Measurements from ENCODE around the gene YKT6.

DNA sequence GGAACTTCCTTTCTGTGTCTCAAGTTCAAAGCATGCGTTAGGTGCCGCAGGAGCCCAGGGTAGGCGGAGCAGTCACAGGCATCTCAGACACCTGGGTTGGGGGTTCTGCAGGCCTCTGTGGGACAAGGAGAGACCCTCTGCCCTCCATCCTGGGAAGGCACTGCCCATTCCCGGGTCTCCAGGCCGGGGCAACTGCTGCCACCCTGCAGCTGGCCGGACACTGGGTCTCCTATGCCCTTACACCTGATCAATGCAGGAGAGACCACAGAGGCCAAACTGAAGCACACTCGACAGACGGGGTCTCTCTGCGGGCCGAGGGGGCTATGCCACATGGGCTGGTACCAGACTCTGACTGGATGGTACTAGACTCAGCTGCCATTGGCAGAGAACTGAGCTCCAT lies 36.9 kb downstream of the YKT6 start:
- TF ChIP-seq, protein P1, sequence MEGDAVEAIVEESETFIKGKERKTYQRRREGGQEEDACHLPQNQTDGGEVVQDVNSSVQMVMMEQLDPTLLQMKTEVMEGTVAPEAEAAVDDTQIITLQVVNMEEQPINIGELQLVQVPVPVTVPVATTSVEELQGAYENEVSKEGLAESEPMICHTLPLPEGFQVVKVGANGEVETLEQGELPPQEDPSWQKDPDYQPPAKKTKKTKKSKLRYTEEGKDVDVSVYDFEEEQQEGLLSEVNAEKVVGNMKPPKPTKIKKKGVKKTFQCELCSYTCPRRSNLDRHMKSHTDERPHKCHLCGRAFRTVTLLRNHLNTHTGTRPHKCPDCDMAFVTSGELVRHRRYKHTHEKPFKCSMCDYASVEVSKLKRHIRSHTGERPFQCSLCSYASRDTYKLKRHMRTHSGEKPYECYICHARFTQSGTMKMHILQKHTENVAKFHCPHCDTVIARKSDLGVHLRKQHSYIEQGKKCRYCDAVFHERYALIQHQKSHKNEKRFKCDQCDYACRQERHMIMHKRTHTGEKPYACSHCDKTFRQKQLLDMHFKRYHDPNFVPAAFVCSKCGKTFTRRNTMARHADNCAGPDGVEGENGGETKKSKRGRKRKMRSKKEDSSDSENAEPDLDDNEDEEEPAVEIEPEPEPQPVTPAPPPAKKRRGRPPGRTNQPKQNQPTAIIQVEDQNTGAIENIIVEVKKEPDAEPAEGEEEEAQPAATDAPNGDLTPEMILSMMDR (tag by site-specific recombination; IDR thresholded peaks at IDR 0.05) = no peak
- TF ChIP-seq EGR2 (tag by site-specific recombination; IDR thresholded peaks at IDR 0.05; ENCODE audit: low read depth) (no peak), ZNF391 (tag by site-specific recombination; IDR thresholded peaks at IDR 0.05; ENCODE audit: borderline replicate concordance, low read depth) (no peak), ZNF138 (tag by site-specific recombination; IDR thresholded peaks at IDR 0.05; ENCODE audit: borderline replicate concordance) (no peak), ZNF274 (IDR thresholded peaks at IDR 0.05; ENCODE audit: low read length) (no peak), ZNF274 (tag by site-specific recombination; IDR thresholded peaks at IDR 0.05; ENCODE audit: borderline replicate concordance) (no peak), ZBTB1 (tag by site-specific recombination; IDR thresholded peaks at IDR 0.05) (no peak), SP7 (tag by site-specific recombination; IDR thresholded peaks at IDR 0.05) (no peak)
- TF ChIP-seq, protein P2, sequence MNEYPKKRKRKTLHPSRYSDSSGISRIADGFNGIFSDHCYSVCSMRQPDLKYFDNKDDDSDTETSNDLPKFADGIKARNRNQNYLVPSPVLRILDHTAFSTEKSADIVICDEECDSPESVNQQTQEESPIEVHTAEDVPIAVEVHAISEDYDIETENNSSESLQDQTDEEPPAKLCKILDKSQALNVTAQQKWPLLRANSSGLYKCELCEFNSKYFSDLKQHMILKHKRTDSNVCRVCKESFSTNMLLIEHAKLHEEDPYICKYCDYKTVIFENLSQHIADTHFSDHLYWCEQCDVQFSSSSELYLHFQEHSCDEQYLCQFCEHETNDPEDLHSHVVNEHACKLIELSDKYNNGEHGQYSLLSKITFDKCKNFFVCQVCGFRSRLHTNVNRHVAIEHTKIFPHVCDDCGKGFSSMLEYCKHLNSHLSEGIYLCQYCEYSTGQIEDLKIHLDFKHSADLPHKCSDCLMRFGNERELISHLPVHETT (tag by site-specific recombination; IDR thresholded peaks at IDR 0.05) = no peak

All from HEK293 (cell line).